SK-N-MC (cell line): ENCODE measurements around the gene TPD52L1.

Source experiments
- EZH2 ChIP-seq: fragments of 200-600 bp; sonication (generic); IDR thresholded peaks from one replicate; pipeline ENCODE4 v1.6.1; 2017; ENCODE audit warnings: antibody characterized with exemption
- FOXP2 ChIP-seq: optimal IDR thresholded peaks from 2 replicates; pipeline ENCODE3; 2011; ENCODE audit warnings: mild to moderate bottlenecking, moderate library complexity; ENCODE audit not compliant: insufficient read depth; ENCODE audit errors: extremely low read length, control extremely low read depth
- POLR2AphosphoS5 ChIP-seq: IDR thresholded peaks from 2 replicates; pipeline ENCODE4 v1.6.1; 2012; ENCODE audit warnings: mild to moderate bottlenecking, low read depth, low read length, borderline replicate concordance

DNA sequence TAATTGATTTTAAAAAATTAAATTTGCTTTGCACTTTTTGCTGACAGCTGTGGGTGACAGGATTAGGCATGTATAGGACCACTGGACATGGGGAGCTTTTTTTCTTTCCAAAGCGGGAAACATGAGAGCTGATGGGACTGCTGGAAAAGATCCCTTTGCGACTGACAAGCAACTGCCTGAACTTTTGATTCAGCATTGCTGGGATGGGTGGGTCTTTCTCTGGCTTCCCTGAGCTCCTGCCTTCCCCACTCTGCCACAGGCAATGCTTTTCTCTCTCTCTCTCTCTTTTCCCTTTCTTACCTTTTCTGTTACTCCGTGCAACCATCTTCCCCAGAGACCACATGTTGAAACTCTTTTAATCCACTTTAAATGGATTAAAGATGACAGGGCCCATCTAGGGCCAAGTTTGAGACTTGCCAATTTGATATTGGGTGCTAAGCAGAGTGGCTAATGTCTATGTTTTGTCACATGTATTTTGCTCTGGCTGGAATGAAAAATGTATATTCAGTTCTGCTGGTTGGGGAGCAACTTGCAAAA, 33.5 kb upstream of the TPD52L1 start:
- TF ChIP-seq POLR2AphosphoS5 (no peak), EZH2 (no peak), FOXP2 (no peak)
